MCF 10A (cell line): ENCODE data around the gene ARHGAP40. TPM values are rescaled to one million over a fixed set of nuclear protein-coding genes. Genes with fewer than 3 reads are reported as not detected.

Experiments
- BruUV-seq: library from RNA; stranded (reverse); fragments of 400-500 nt; replicated peaks from 2 replicates; lab custom pipeline; 2021; lab: Mats Ljungman, UMichigan
- CTCF ChIA-PET: fragments of 300-600 bp; sonication (Branson Sonifier 250); formaldehyde crosslinking; extraction: SDS; loops from one replicate; lab custom pipeline; 2021; ENCODE audit warnings: antibody characterized with exemption, inconsistent platforms; lab: Yijun Ruan, JAX
- POLR2A ChIA-PET: fragments of 300-600, 350-650 bp; sonication (Branson Sonifier 250); formaldehyde crosslinking; extraction: SDS; loops from one replicate; lab custom pipeline; 2020; ENCODE audit warnings: antibody characterized with exemption, inconsistent platforms; lab: Yijun Ruan, JAX
- DNase-seq: peaks from one replicate; pipeline ENCODE4 v3.0.0-alpha.2; 2018; ENCODE audit not compliant: unreplicated experiment
- H3K27ac Mint-ChIP-seq: one replicate; pipeline ENCODE4 v1.8.0; 2022; ENCODE audit warnings: mild to moderate bottlenecking, low read depth, mixed read lengths; ENCODE audit not compliant: unreplicated experiment
- H3K27me3 Mint-ChIP-seq: one replicate; pipeline ENCODE4 v1.8.0; 2022; ENCODE audit warnings: mixed read lengths; ENCODE audit not compliant: insufficient read depth, unreplicated experiment
- H3K36me3 Mint-ChIP-seq: one replicate; pipeline ENCODE4 v1.8.0; 2022; ENCODE audit warnings: mild to moderate bottlenecking, moderate library complexity, mixed read lengths; ENCODE audit not compliant: insufficient read depth, unreplicated experiment
- H3K4me1 Mint-ChIP-seq: one replicate; pipeline ENCODE4 v1.8.0; 2022; ENCODE audit warnings: mixed read lengths; ENCODE audit not compliant: insufficient read depth, unreplicated experiment
- H3K4me3 Mint-ChIP-seq: one replicate; pipeline ENCODE4 v1.8.0; 2022; ENCODE audit warnings: mild to moderate bottlenecking, moderate library complexity, mixed read lengths; ENCODE audit not compliant: unreplicated experiment
- H3K9me3 Mint-ChIP-seq: one replicate; pipeline ENCODE4 v1.8.0; 2022; ENCODE audit warnings: mixed read lengths; ENCODE audit not compliant: unreplicated experiment
- intact Hi-C: fragments of 100-400 bp; cut with micrococcal nuclease; formaldehyde crosslinking; loops from 2 replicates; pipeline ENCODE4 v1.14.1; 2022
- total RNA-seq: library from RNA; stranded (reverse); gene quantifications from 2 replicates; pipeline ENCODE4 v1.2.3, GENCODE V29; 2022
- TF ChIP-seq, protein P1 (sequence below): fragments of 200-600 bp; IDR thresholded peaks from one replicate; pipeline ENCODE4 v1.8.0; 2022; ENCODE audit warnings: antibody characterized with exemption, mild to moderate bottlenecking; ENCODE audit not compliant: unreplicated experiment

The ARHGAP40 gene
- total RNA-seq, 1 experiment from 2014 or later, result not detected

DNA sequence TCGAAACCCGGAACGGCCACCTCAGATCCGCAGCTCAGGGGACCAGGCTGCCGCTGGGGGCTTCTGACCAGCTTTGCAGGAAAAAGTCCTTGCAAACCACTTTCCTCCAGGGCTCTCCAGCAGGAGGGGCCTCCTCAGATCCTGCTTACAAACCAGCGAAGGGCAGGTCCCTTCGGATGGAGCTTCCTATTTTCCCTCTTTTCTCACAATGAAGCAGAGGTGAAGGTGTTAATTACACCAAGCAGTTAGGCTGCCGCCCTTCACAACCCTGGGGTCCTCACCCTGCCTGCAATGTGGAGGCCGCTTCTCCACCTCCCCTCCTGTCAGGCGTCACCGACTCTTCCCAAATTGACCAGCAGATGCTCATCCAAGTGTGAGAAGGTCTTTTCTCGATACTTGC lies 5.7 kb downstream of the ARHGAP40 start:
- DNase-seq, result no peak
- Mint-ChIP-seq H3K27ac (no peak overlapping the region), H3K4me3 (no peak overlapping the region), H3K27me3 (no peaks in the 10 kb centered on the region), H3K36me3 (no peaks in the 10 kb centered on the region), H3K9me3 (no peaks in the 10 kb centered on the region), H3K4me1 (peaks cover 14% of the 10 kb centered on the region)
- BruUV-seq, result no TSS peak
- intact Hi-C loops, result no loop called here
- CTCF ChIA-PET, result interaction anchor here (0.6 kb wide), 3 partner anchors 114 to 251 kb away, joined by 3 to 4 read pairs (median 3); no protein-coding TSS in a partner anchor
- POLR2A ChIA-PET, result no interaction called here
- TF ChIP-seq, protein P1, sequence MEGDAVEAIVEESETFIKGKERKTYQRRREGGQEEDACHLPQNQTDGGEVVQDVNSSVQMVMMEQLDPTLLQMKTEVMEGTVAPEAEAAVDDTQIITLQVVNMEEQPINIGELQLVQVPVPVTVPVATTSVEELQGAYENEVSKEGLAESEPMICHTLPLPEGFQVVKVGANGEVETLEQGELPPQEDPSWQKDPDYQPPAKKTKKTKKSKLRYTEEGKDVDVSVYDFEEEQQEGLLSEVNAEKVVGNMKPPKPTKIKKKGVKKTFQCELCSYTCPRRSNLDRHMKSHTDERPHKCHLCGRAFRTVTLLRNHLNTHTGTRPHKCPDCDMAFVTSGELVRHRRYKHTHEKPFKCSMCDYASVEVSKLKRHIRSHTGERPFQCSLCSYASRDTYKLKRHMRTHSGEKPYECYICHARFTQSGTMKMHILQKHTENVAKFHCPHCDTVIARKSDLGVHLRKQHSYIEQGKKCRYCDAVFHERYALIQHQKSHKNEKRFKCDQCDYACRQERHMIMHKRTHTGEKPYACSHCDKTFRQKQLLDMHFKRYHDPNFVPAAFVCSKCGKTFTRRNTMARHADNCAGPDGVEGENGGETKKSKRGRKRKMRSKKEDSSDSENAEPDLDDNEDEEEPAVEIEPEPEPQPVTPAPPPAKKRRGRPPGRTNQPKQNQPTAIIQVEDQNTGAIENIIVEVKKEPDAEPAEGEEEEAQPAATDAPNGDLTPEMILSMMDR, result no peak

DNA sequence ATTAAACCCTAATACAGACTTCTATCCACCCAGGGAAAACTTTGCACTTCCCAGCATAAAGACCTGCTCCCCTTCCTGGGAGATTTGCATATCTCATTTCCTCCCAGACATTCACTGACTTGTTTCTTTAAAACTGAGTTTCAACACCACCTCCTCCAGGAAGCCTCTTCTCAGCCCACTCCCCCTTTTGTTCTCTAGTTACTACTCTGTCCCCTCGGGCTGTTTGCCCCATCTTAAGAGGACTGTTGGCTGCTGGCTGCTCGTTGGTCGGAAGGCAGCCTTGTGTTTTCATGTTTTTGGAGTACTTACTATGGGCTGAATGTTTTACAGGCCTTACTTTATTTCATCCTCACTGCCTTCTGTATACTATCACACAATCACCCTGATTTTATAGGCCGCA lies 6.6 kb downstream of the ARHGAP40 start:
- TF ChIP-seq, protein P1, result no peak
- no peaks in the 10 kb centered on the region for H3K9me3 Mint-ChIP-seq
- intact Hi-C loops, result no loop called here
- H3K36me3 Mint-ChIP-seq, result no peaks in the 10 kb centered on the region
- no peak overlapping the region for H3K4me3 Mint-ChIP-seq
- peaks cover 17% of the 10 kb centered on the region for H3K4me1 Mint-ChIP-seq
- BruUV-seq, result no TSS peak
- H3K27ac Mint-ChIP-seq, result no peak overlapping the region
- H3K27me3 Mint-ChIP-seq, result no peaks in the 10 kb centered on the region
- ChIA-PET POLR2A (no interaction called here), CTCF (no interaction called here)
- no peak for DNase-seq

DNA sequence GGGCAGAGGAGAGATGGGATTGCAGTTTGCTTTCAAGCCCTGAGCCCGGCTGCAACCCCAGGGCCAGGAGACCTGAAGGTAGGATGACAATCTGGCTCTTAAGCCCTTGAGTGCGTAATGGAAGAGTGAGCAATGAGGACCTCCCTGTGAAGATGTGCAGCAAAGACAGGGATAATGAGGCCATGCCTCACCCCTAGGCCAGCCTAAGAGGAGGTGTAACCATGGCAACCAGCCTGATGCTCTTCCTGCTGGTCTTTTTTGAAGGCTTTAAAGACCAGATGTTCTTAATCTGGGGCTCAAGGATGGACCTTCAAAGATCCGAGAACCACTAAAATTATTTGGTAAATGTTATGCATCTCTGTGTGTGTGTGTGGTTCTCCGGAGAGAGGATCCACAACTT lies 8.2 kb downstream of the ARHGAP40 start:
- no peak overlapping the region for H3K4me3 Mint-ChIP-seq
- intact Hi-C loops, result no loop called here
- DNase-seq, result no peak
- ChIA-PET CTCF (interaction anchor here (0.5 to 1.6 kb wide), 5 partner anchors 23 to 285 kb away, joined by 3 to 5 read pairs (median 3); no protein-coding TSS in a partner anchor), POLR2A (no interaction called here)
- no peaks in the 10 kb centered on the region for H3K36me3 Mint-ChIP-seq
- peaks cover 11% of the 10 kb centered on the region for H3K4me1 Mint-ChIP-seq
- no TSS peak for BruUV-seq
- H3K9me3 Mint-ChIP-seq, result no peaks in the 10 kb centered on the region
- H3K27me3 Mint-ChIP-seq, result no peaks in the 10 kb centered on the region
- TF ChIP-seq, protein P1, result no peak
- no peak overlapping the region for H3K27ac Mint-ChIP-seq

DNA sequence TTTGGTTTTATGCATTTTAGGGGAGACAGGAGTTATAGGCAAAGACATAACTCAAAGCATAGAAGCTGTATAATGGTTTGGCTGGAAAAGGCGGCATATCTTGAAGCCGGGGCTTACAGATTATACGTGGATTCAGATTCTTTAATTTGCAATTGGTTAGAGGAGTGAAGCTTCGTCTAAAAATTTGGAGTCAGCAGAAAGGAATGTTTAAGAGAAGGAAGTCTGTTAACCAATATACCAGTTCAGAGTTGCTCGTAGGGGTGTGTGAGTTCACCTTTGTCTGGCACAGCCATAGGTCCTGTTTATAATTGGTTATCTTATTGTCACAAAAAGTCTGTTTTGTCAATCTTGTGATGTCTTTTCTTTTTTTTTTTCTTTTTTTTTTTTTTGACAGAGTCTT lies 8.9 kb downstream of the ARHGAP40 start:
- CTCF ChIA-PET, result interaction anchor here (0.8 to 1.6 kb wide), 2 partner anchors 122 to 283 kb away, joined by 3 to 5 read pairs; no protein-coding TSS in a partner anchor
- no peak overlapping the region for H3K4me3 Mint-ChIP-seq

More for the DNA sequence above, 8.9 kb downstream of the ARHGAP40 start:
- intact Hi-C loops, result no loop called here
- DNase-seq, result no peak
- POLR2A ChIA-PET, result no interaction called here
- TF ChIP-seq, protein P1, result no peak
- H3K9me3 Mint-ChIP-seq, result no peaks in the 10 kb centered on the region
- no peak overlapping the region for H3K27ac Mint-ChIP-seq
- peaks cover 5% of the 10 kb centered on the region for H3K4me1 Mint-ChIP-seq
- H3K36me3 Mint-ChIP-seq, result no peaks in the 10 kb centered on the region
- no TSS peak for BruUV-seq
- H3K27me3 Mint-ChIP-seq, result no peaks in the 10 kb centered on the region
